HG03457 (cell line): ENCODE data around the gene AMOTL2.

Experiments
- ATAC-seq: cut with Tn5 transposase; IDR thresholded peaks from one replicate; pipeline ENCODE4 v1.9.1; 2021; ENCODE audit warnings: moderate number of reproducible peaks; ENCODE audit not compliant: unreplicated experiment

The AMOTL2 gene

GRCh38 chr3:134317106-134317947, 56.9 kb downstream of the AMOTL2 start:
- ATAC-seq = no peak

GRCh38 chr3:134315286-134316106, 58.8 kb downstream of the AMOTL2 start:
- ATAC-seq = no peak

GRCh38 chr3:134314588-134315285, 59.5 kb downstream of the AMOTL2 start:
- no peak for ATAC-seq

- no peak for ATAC-seq
Observed at GRCh38 chr3:134313847-134314587, 60.2 kb downstream of the AMOTL2 start.

GRCh38 chr3:134312873-134313846, 61.1 kb downstream of the AMOTL2 start:
- no peak for ATAC-seq

GRCh38 chr3:134312072-134312872, 62.0 kb downstream of the AMOTL2 start:
- ATAC-seq = no peak

- ATAC-seq = no peak
Observed at GRCh38 chr3:134311693-134312071, 62.6 kb downstream of the AMOTL2 start.

GRCh38 chr3:134311265-134311664, 63.0 kb downstream of the AMOTL2 start:
- no peak for ATAC-seq

- no peak for ATAC-seq
Observed at GRCh38 chr3:134309987-134310700, 64.1 kb downstream of the AMOTL2 start.

GRCh38 chr3:134308350-134308891, 65.8 kb downstream of the AMOTL2 start:
- ATAC-seq = no peak

- ATAC-seq = no peak
Observed at GRCh38 chr3:134307425-134307824, 66.8 kb downstream of the AMOTL2 start.

GRCh38 chr3:134306320-134306719, 67.9 kb downstream of the AMOTL2 start:
- no peak for ATAC-seq
